Endothelial cell of umbilical vein (primary cell): ENCODE data around the gene SLCO2A1. TPM values are rescaled to one million over a fixed set of nuclear protein-coding genes. Genes with fewer than 3 reads are reported as not detected.

Source experiments
- BruUV-seq: library from RNA; stranded (reverse); fragments of 400-500 nt; replicated peaks from 2 replicates; lab custom pipeline; 2021; lab: Mats Ljungman, UMichigan
- CTCF ChIA-PET: fragments of 300-600, 350-600 bp; sonication (Branson Sonifier 250); formaldehyde crosslinking; loops from one replicate; lab custom pipeline; 2021; ENCODE audit warnings: antibody characterized with exemption, inconsistent platforms; lab: Charles Lee
- POLR2A ChIA-PET: fragments of 300-600, 350-600 bp; sonication (Branson Sonifier 250); formaldehyde crosslinking; loops from one replicate; lab custom pipeline; 2021; ENCODE audit warnings: antibody characterized with exemption, inconsistent platforms; lab: Charles Lee
- DNase-seq: peaks from one replicate; pipeline ENCODE4 v3.0.0-alpha.2; 2011; ENCODE audit warnings: low read depth, low spot score
- FAIRE-seq: peaks from 2 replicates; lab custom pipeline; 2011; peaks lifted over from hg19 to GRCh38; lab: Jason Lieb, UNC
- H2AFZ ChIP-seq: 2 replicates; pipeline ENCODE4 v1.6.0; 2012; ENCODE audit warnings: low read depth, low read length, control low read depth, inconsistent platforms
- H3K27ac ChIP-seq: 2 replicates; pipeline ENCODE4 v1.5.1; 2011; ENCODE audit warnings: low read depth, mild to moderate bottlenecking, control low read depth, low read length, moderate library complexity; ENCODE audit not compliant: insufficient read depth
- H3K27me3 ChIP-seq, 2 experiments: 2 replicates each; pipeline versions ENCODE4 v1.6.0 to v1.6.1; 2011; ENCODE audit warnings: low read length in 2 of 2, mixed read lengths in 1 of 2; ENCODE audit not compliant: control insufficient read depth in 2 of 2, insufficient read depth in 2 of 2
- H3K36me3 ChIP-seq, 2 experiments: 2 replicates in 1 of 2; 3 replicates in 1 of 2; pipeline ENCODE4 v1.5.1; 2011; ENCODE audit warnings: low read length in 2 of 2, mild to moderate bottlenecking in 1 of 2, moderate library complexity in 1 of 2; ENCODE audit not compliant: control insufficient read depth in 2 of 2, insufficient read depth in 2 of 2; ENCODE audit errors: extremely low read depth in 1 of 2
- H3K4me1 ChIP-seq: 3 replicates; pipeline ENCODE4 v1.5.1; 2011; ENCODE audit warnings: mild to moderate bottlenecking, low read length; ENCODE audit not compliant: control insufficient read depth, insufficient read depth; ENCODE audit errors: extremely low read depth
- H3K4me2 ChIP-seq: 2 replicates; pipeline ENCODE4 v1.6.1; 2011; ENCODE audit warnings: low read length, control low read depth, mixed read lengths; ENCODE audit not compliant: insufficient read depth
- H3K4me3 ChIP-seq, 3 experiments: fragments of 200-600 bp in 1 of 3; sonication (generic), shearing (Covaris generic) in 1 of 3; replicated peaks in 1 of 3; 2 replicates each; pipeline ENCODE4 v1.5.1; 2011 to 2016; ENCODE audit warnings: control low read depth in 3 of 3, low read length in 3 of 3, mild to moderate bottlenecking in 2 of 3, inconsistent platforms in 1 of 3, low read depth in 1 of 3, moderate library complexity in 1 of 3; ENCODE audit not compliant: insufficient read depth in 1 of 3
- H3K79me2 ChIP-seq: 2 replicates; pipeline ENCODE4 v1.6.0; 2012; ENCODE audit warnings: low read length, inconsistent platforms; ENCODE audit not compliant: control insufficient read depth, insufficient read depth
- H3K9ac ChIP-seq: replicated peaks from 2 replicates; pipeline ENCODE3; 2011; ENCODE audit warnings: low read length, control low read depth; ENCODE audit not compliant: insufficient read depth; ENCODE audit errors: extremely low read depth
- H3K9me1 ChIP-seq: replicated peaks from 3 replicates; pipeline ENCODE4 v1.6.0; 2011; ENCODE audit warnings: mild to moderate bottlenecking, low read length; ENCODE audit not compliant: control insufficient read depth, insufficient read depth; ENCODE audit errors: extremely low read depth
- H3K9me3 ChIP-seq: replicated peaks from 2 replicates; pipeline ENCODE4 v1.5.1; 2012; ENCODE audit warnings: low read length, inconsistent platforms; ENCODE audit not compliant: control insufficient read depth, insufficient read depth
- H4K20me1 ChIP-seq: replicated peaks from 2 replicates; pipeline ENCODE3; 2011; ENCODE audit warnings: mild to moderate bottlenecking, low read length; ENCODE audit not compliant: control insufficient read depth, insufficient read depth; ENCODE audit errors: extremely low read depth
- EZH2 ChIP-seq: IDR thresholded peaks from 2 replicates; pipeline ENCODE4 v1.6.1; 2012; ENCODE audit warnings: borderline replicate concordance, low read depth, mild to moderate bottlenecking, moderate library complexity, low read length, inconsistent platforms; ENCODE audit not compliant: severe bottlenecking
- FOS ChIP-seq: IDR thresholded peaks from 2 replicates; pipeline ENCODE4 v1.6.1; 2011; ENCODE audit warnings: mild to moderate bottlenecking, low read length, moderate library complexity, borderline replicate concordance; ENCODE audit not compliant: insufficient read depth
- GATA2 ChIP-seq: IDR thresholded peaks from 2 replicates; pipeline ENCODE4 v1.7.0; 2011; ENCODE audit warnings: low read depth, mild to moderate bottlenecking, moderate library complexity, mixed read lengths, low read length; ENCODE audit not compliant: insufficient read length, insufficient read depth
- JUN ChIP-seq: IDR thresholded peaks from 2 replicates; pipeline ENCODE4 v1.6.1; 2011; ENCODE audit warnings: borderline replicate concordance, low read depth; ENCODE audit not compliant: insufficient read length, insufficient read depth
- MYC ChIP-seq: IDR thresholded peaks from one replicate; pipeline ENCODE4 v1.6.1; 2011; ENCODE audit warnings: mild to moderate bottlenecking, low read depth, low read length
- POLR2A ChIP-seq: IDR thresholded peaks from 2 replicates; pipeline ENCODE4 v1.6.1; 2012; ENCODE audit warnings: low read depth, mild to moderate bottlenecking, control low read depth, low read length
- POLR2AphosphoS5 ChIP-seq: IDR thresholded peaks from 2 replicates; pipeline ENCODE4 v1.6.1; 2012; ENCODE audit warnings: low read depth, mild to moderate bottlenecking, control low read depth, low read length, moderate library complexity; ENCODE audit not compliant: insufficient read depth
- dilution Hi-C: fragments of 300-500 bp; cut with MboI; formaldehyde crosslinking; loops from one replicate; pipeline ENCODE4 v1.15.0; 2019; ENCODE audit warnings: low sequenced_read_pairs; ENCODE audit not compliant: extremely low pct_ligation_motif_present
- intact Hi-C: fragments of 100-400 bp; cut with micrococcal nuclease; formaldehyde crosslinking; loops from one replicate; pipeline ENCODE4 v1.10.0; 2022
- polyA plus RNA-seq, 4 experiments: library from polyadenylated mRNA; depleted of rRNA in 3 of 4; stranded (reverse) in 3 of 4; unstranded in 1 of 4; fragments of >200 nt; gene quantifications; 2 replicates each; pipeline versions ENCODE4 v1.2.1 to v1.2.3, GENCODE V29; 2011 to 2012; ENCODE audit warnings: missing spikeins in 1 of 4
- total RNA-seq: library from RNA; stranded (reverse); gene quantifications from 2 replicates; pipeline ENCODE4 v1.2.3, GENCODE V29; 2021
- TF ChIP-seq, protein P1 (sequence below), 2 donors: IDR thresholded peaks; 1 replicate in 1 of 2; 2 replicates in 1 of 2; pipeline ENCODE4 v1.5.1; 2011; ENCODE audit warnings: low read length in 2 of 2, mild to moderate bottlenecking in 2 of 2, moderate library complexity in 2 of 2, control low read depth in 1 of 2, inconsistent platforms in 1 of 2, low read depth in 1 of 2; ENCODE audit not compliant: insufficient read depth in 1 of 2; ENCODE audit errors: extremely low read depth in 1 of 2
- TF ChIP-seq, protein P2 (sequence below): IDR thresholded peaks from 2 replicates; pipeline ENCODE4 v1.6.1; 2011; ENCODE audit not compliant: insufficient read depth, insufficient read length

SLCO2A1 gene
- total and polyA plus RNA-seq, 2 donors (not counting 3 experiments of a cell fraction or from before 2014, with no cell fraction given), result 1.4 to 11.9 TPM

DNA sequence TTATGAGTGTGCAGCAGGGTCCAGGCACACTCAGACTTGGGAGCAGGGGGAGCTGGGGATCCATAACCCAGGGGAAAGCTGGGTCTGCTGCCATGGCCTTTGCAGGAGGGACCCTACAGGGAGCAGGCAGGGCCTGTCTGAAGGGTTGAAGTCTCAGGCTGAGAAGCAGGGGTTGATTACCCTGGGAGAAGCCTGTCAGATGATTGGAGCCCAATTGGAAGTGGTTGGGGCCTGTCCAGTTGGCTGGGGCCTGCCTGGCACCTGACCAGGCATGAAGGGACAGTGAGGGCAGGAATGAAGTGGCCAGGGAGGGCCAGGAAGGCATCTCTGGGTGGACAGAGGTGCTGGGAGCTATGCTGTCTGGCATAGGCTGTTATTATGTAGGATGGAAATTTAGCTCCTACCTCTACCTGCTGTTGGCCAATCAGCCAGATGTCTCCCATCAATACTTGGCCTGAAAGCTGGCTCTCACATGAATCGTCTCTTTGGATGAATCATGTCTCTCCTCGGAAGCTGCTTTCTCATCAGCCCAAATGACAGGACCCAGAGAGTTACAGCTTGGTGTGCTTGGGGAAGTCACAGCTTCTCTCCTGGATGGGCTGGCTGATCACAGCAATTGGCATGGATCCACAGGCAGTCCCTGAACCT lies 27.4 kb upstream of the SLCO2A1 start:
- DNase-seq, result no peak
- intact Hi-C loops (no loop called here), dilution Hi-C loops (no loop called here)
- Histone ChIP-seq H3K9me3 (no peaks in the 10 kb centered on the region), H3K27ac (no peak overlapping the region), H3K36me3 (no peaks in the 10 kb centered on the region), H2AFZ (no peak overlapping the region), H3K9ac (no peak overlapping the region), H3K4me2 (no peak overlapping the region), H3K79me2 (no peaks in the 10 kb centered on the region), H3K4me1 (no peaks in the 10 kb centered on the region), H3K9me1 (no peaks in the 10 kb centered on the region), H3K27me3 (no peaks in the 10 kb centered on the region), H4K20me1 (no peaks in the 10 kb centered on the region), H3K4me3 (no peak overlapping the region)
- BruUV-seq, result no TSS peak
- CTCF ChIA-PET, result interaction anchor here (1.1 kb wide), 1 partner anchor 9 kb away, joined by 3 read pairs; no protein-coding TSS in a partner anchor
- POLR2A ChIA-PET, result no interaction called here
- no peak for FAIRE-seq
- TF ChIP-seq EZH2, result no peak
- no peak for TF ChIP-seq GATA2
- TF ChIP-seq POLR2A, result no peak
- TF ChIP-seq, protein P1, sequence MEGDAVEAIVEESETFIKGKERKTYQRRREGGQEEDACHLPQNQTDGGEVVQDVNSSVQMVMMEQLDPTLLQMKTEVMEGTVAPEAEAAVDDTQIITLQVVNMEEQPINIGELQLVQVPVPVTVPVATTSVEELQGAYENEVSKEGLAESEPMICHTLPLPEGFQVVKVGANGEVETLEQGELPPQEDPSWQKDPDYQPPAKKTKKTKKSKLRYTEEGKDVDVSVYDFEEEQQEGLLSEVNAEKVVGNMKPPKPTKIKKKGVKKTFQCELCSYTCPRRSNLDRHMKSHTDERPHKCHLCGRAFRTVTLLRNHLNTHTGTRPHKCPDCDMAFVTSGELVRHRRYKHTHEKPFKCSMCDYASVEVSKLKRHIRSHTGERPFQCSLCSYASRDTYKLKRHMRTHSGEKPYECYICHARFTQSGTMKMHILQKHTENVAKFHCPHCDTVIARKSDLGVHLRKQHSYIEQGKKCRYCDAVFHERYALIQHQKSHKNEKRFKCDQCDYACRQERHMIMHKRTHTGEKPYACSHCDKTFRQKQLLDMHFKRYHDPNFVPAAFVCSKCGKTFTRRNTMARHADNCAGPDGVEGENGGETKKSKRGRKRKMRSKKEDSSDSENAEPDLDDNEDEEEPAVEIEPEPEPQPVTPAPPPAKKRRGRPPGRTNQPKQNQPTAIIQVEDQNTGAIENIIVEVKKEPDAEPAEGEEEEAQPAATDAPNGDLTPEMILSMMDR (IDR thresholded peaks at IDR 0.05; ENCODE audit: extremely low read depth in 1 of 2, insufficient read depth in 1 of 2, low read depth in 1 of 2, low read length in 2 of 2), result no peak
- TF ChIP-seq, protein P2, sequence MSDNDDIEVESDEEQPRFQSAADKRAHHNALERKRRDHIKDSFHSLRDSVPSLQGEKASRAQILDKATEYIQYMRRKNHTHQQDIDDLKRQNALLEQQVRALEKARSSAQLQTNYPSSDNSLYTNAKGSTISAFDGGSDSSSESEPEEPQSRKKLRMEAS, result no peak
- TF ChIP-seq MYC, result no peak
- TF ChIP-seq FOS, result no peak
- TF ChIP-seq POLR2AphosphoS5, result no peak
- TF ChIP-seq JUN, result no peak
